Measurements from ENCODE around the gene ANKRD10.

GRCh38 chr13:110830800-110831371, 84.0 kb downstream of the ANKRD10 start:
- TF ChIP-seq YY1 (IDR thresholded peaks at IDR 0.05; ENCODE audit: insufficient read depth, insufficient read length) (no peak), ZNF274 (IDR thresholded peaks at IDR 0.05; ENCODE audit: low read depth, low read length) (no peak), SUZ12 (IDR thresholded peaks at IDR 0.05; ENCODE audit: extremely low read depth, insufficient read depth, insufficient read length) (no peak)

Measured in NT2/D1 (cell line).